ENCODE data around the gene GNAO1. TPM values are rescaled to one million over a fixed set of nuclear protein-coding genes. Genes with fewer than 3 reads are reported as not detected.

GNAO1 gene
- total and polyA plus RNA-seq, 2 of the 13 experiments (the other 11 are each of a cell fraction or from before 2014, with no cell fraction given): not detected

- no TSS peak for BruUV-seq (replicated peaks)
- no peak overlapping the region for H2AFZ ChIP-seq (ENCODE audit: low read length)
- no peaks in the 10 kb centered on the region for H3K9me3 ChIP-seq (ENCODE audit: low read length)
- peak; percentile 99 for ATAC-seq
- no peaks in the 10 kb centered on the region for H3K79me2 ChIP-seq (ENCODE audit: insufficient read depth, low read length)
- FAIRE-seq: no peak
- no peak overlapping the region for H3K4me3 ChIP-seq (replicated peaks in 1 of 3; ENCODE audit: insufficient read depth in 1 of 3, low read depth in 2 of 3, low read length in 3 of 3)
- no peaks in the 10 kb centered on the region for H3K36me3 ChIP-seq (replicated peaks in 1 of 2; ENCODE audit: control insufficient read depth in 1 of 2, insufficient read depth in 2 of 2, low read length in 2 of 2)
- intact Hi-C loops (cut with micrococcal nuclease; ENCODE audit: unreplicated experiment): loop anchor here (5.0 kb wide), 1 partner anchor 114 kb away; no protein-coding TSS in a partner anchor
- H3K4me1 ChIP-seq (ENCODE audit: insufficient read depth, low read length): no peaks in the 10 kb centered on the region
- ChIA-PET POLR2A (no interaction called here), CTCF (ENCODE audit: low intra/inter-chr PET ratio, low total read pairs) (interaction anchor here (1.1 to 1.5 kb wide), 2 partner anchors 161 to 738 kb away, joined by 3 to 5 read pairs; no protein-coding TSS in a partner anchor)
- no peaks in the 10 kb centered on the region for H4K20me1 ChIP-seq (ENCODE audit: insufficient read depth, low read length)
- peak overlapping the region; percentile 36; the same call in 1 of the 2 replicates for H3K4me2 ChIP-seq (ENCODE audit: low read depth, low read length)
- in situ Hi-C loops (cut with HindIII; ENCODE audit: extremely low pct_ligation_motif_present, low pct_unique_long_range_greater_than_20kb): no loop called here
- peak; percentile 63 for DNase-seq (ENCODE audit: low spot score)
- WGBS (ENCODE audit: low lambda C conversion rate): 7% methylated on average over 1 of the region's 1 CpG
- H3K9ac ChIP-seq (ENCODE audit: insufficient read depth, low read depth, low read length): no peak overlapping the region
- peaks cover 0 to 5% of the 10 kb centered on the region in 2 experiments; a peak in 2 of 5 replicates for H3K27me3 ChIP-seq (ENCODE audit: control insufficient read depth in 1 of 2, insufficient read depth in 2 of 2, low read length in 2 of 2)
- H3K27ac ChIP-seq (ENCODE audit: extremely low read length, insufficient read depth, low read length): no peak overlapping the region
- no peak for TF ChIP-seq MIER3 (CRISPR knock-in tag; IDR thresholded peaks at IDR 0.05; ENCODE audit: borderline replicate concordance)
- TF ChIP-seq MEIS1 (CRISPR knock-in tag; IDR thresholded peaks at IDR 0.05; ENCODE audit: borderline replicate concordance): no peak
- TF ChIP-seq FOXP4 (CRISPR knock-in tag; IDR thresholded peaks at IDR 0.05): no peak
- TF ChIP-seq ZSCAN20 (CRISPR knock-in tag; IDR thresholded peaks at IDR 0.05; ENCODE audit: borderline replicate concordance): no peak
- no peak for TF ChIP-seq RELA (CRISPR knock-in tag; IDR thresholded peaks at IDR 0.05)
- no peak for TF ChIP-seq DBP (CRISPR knock-in tag; IDR thresholded peaks at IDR 0.05; ENCODE audit: not compliant biosample characterization)
- TF ChIP-seq IKZF5 (CRISPR knock-in tag; IDR thresholded peaks at IDR 0.05): no peak
- TF ChIP-seq NFKB2 (CRISPR knock-in tag; IDR thresholded peaks at IDR 0.05; ENCODE audit: borderline replicate concordance): no peak
- TF ChIP-seq PTBP1 (IDR thresholded peaks at IDR 0.05; ENCODE audit: low read depth, low read length, poor library complexity, severe bottlenecking): no peak
- TF ChIP-seq RAD21 (CRISPR knock-in tag; IDR thresholded peaks at IDR 0.05): peak; percentile 58
- no peak for TF ChIP-seq EED (CRISPR knock-in tag; IDR thresholded peaks at IDR 0.05)
- TF ChIP-seq BRF2 (CRISPR knock-in tag; IDR thresholded peaks at IDR 0.05): no peak
- TF ChIP-seq TFDP2 (CRISPR knock-in tag; IDR thresholded peaks at IDR 0.05): no peak
- no peak for TF ChIP-seq ZNF687 (CRISPR knock-in tag; IDR thresholded peaks at IDR 0.05)
Measured at GRCh38 chr16:56203052-56203451, 11.8 kb downstream of the GNAO1 start.

All from HepG2 (cell line).